Lung (tissue), 12 donors: ENCODE measurements around the gene DIPK1B. TPM values are rescaled to one million over a fixed set of nuclear protein-coding genes. Genes with fewer than 3 reads are reported as not detected.

ENCODE experiments used
- ATAC-seq: fragments of 200-7000 bp; cut with Tn5 transposase; one replicate; pipeline ENCODE4 v1.9.1; 2020; ENCODE audit warnings: moderate number of reproducible peaks; ENCODE audit not compliant: insufficient read depth, low FRiP score
- DNase-seq, 3 donors: peaks; one replicate each; pipeline ENCODE4 v3.0.0-alpha.2; 2013 to 2017
- H3K27ac ChIP-seq, 2 donors: one replicate each; pipeline ENCODE4 v1.5.1; 2013; ENCODE audit warnings: mild to moderate bottlenecking in 2 of 2, moderate library complexity in 2 of 2, control low read depth in 1 of 2, inconsistent platforms in 1 of 2, low read depth in 1 of 2, low read length in 1 of 2
- H3K27me3 ChIP-seq, 3 donors: one replicate each; pipeline ENCODE4 v1.5.1; 2013; ENCODE audit warnings: low read length in 2 of 3; ENCODE audit not compliant: control insufficient read depth in 3 of 3, insufficient read depth in 3 of 3
- H3K36me3 ChIP-seq, 4 donors: one replicate each; pipeline ENCODE4 v1.5.1; 2013; ENCODE audit warnings: low read length in 4 of 4, mild to moderate bottlenecking in 1 of 4, moderate library complexity in 1 of 4; ENCODE audit not compliant: control insufficient read depth in 4 of 4, insufficient read depth in 4 of 4
- H3K4me1 ChIP-seq, 5 donors: one replicate each; pipeline ENCODE4 v1.5.1; 2013; ENCODE audit warnings: low read length in 5 of 5, mild to moderate bottlenecking in 2 of 5, moderate library complexity in 1 of 5; ENCODE audit not compliant: control insufficient read depth in 5 of 5, insufficient read depth in 5 of 5
- H3K4me3 ChIP-seq: one replicate; pipeline ENCODE4 v1.5.1; 2013; ENCODE audit warnings: mild to moderate bottlenecking, control low read depth, moderate library complexity
- H3K9ac ChIP-seq, 2 donors: one replicate each; pipeline ENCODE4 v1.5.1; 2013; ENCODE audit warnings: low read length in 2 of 2, control low read depth in 1 of 2; ENCODE audit not compliant: insufficient read depth in 1 of 2
- H3K9me3 ChIP-seq, 4 donors: one replicate each; pipeline ENCODE4 v1.5.1; 2013; ENCODE audit warnings: low read length in 3 of 4, mild to moderate bottlenecking in 1 of 4, moderate library complexity in 1 of 4; ENCODE audit not compliant: control insufficient read depth in 4 of 4, insufficient read depth in 3 of 4
- CTCF ChIP-seq: IDR thresholded peaks from 2 replicates; pipeline ENCODE4 v1.5.1; 2012; ENCODE audit warnings: mild to moderate bottlenecking; ENCODE audit errors: control extremely low read depth, extremely low read depth
- WGBS, 2 donors: extraction: QIAGEN DNeasy Blood & Tissue Kit; methylation state at CpG; one replicate each; pipeline ENCODE4 v1.1.7; 2013; 5-methylcytosine and 5-hydroxymethylcytosine counted together
- polyA plus RNA-seq, 2 donors: library from polyadenylated mRNA; stranded (reverse); fragments of 200-250 nt; gene quantifications; one replicate each; pipeline ENCODE4 v1.2.1, GENCODE V29; 2013
- total RNA-seq, 2 donors: library from RNA; depleted of rRNA in 1 of 2; stranded (reverse); fragments of >200 nt in 1 of 2; gene quantifications; one replicate each; pipeline ENCODE4 v1.2.1, GENCODE V29; 2014 to 2021
- donor health status: control.
- donor health status: control.
- donor health status: Bipolar disorder and iron deficiency.
- donor health status: healthy.
- donor health status: DM: yes; HTN: yes; CAD: no.

DIPK1B gene
- total and polyA plus RNA-seq, 4 donors: 12.5 to 26.7 (median 13.9) TPM

- ATAC-seq (no peak), DNase-seq (no peak)
- Histone ChIP-seq H3K9ac (no peak overlapping the region), H3K4me1 (peaks cover 0 to 23% (median 8%) of the 10 kb centered on the region in 5 donors), H3K9me3 (no peaks in the 10 kb centered on the region), H3K4me3 (no peak overlapping the region), H3K36me3 (no peaks in the 10 kb centered on the region), H3K27ac (peak overlapping the region; percentile 47 to 88), H3K27me3 (no peaks in the 10 kb centered on the region)
- no peak for TF ChIP-seq CTCF
- WGBS, 2 donors: 19 to 36% methylated on average over 8 of the region's 8 CpGs
Measured at GRCh38 chr9:136714893-136715274, 2.5 kb downstream of the DIPK1B start.

GRCh38 chr9:136717399-136717798 is 5.0 kb downstream of the DIPK1B start:
- peak overlapping the region in 1 of 2 donors; percentile 43 for H3K27ac ChIP-seq
- H3K4me3 ChIP-seq: no peak overlapping the region
- WGBS, 2 donors: 81 to 82% methylated on average over 15 to 16 of the region's 16 CpGs
- H3K36me3 ChIP-seq: peaks cover 0 to 12% (median 0%) of the 10 kb centered on the region in 4 donors
- H3K9me3 ChIP-seq: no peaks in the 10 kb centered on the region
- TF ChIP-seq CTCF: no peak
- no peak for ATAC-seq
- no peaks in the 10 kb centered on the region for H3K27me3 ChIP-seq
- peaks cover 0 to 33% (median 18%) of the 10 kb centered on the region in 5 donors for H3K4me1 ChIP-seq
- no peak for DNase-seq
- no peak overlapping the region for H3K9ac ChIP-seq

GRCh38 chr9:136718345-136719194 is 6.2 kb downstream of the DIPK1B start:
- Histone ChIP-seq H3K9me3 (no peaks in the 10 kb centered on the region), H3K4me1 (peaks cover 0 to 27% (median 12%) of the 10 kb centered on the region in 5 donors), H3K27ac (peak overlapping the region in 1 of 2 donors; percentile 5), H3K27me3 (no peaks in the 10 kb centered on the region), H3K36me3 (peaks cover 1 to 24% (median 4%) of the 10 kb centered on the region in 4 donors), H3K4me3 (no peak overlapping the region), H3K9ac (no peak overlapping the region)
- no peak for DNase-seq
- TF ChIP-seq CTCF: no peak
- no peak for ATAC-seq
- WGBS, 2 donors: 54 to 58% methylated on average over 20 of the region's 20 CpGs
